Measurements from ENCODE around the gene NTM.

DNA sequence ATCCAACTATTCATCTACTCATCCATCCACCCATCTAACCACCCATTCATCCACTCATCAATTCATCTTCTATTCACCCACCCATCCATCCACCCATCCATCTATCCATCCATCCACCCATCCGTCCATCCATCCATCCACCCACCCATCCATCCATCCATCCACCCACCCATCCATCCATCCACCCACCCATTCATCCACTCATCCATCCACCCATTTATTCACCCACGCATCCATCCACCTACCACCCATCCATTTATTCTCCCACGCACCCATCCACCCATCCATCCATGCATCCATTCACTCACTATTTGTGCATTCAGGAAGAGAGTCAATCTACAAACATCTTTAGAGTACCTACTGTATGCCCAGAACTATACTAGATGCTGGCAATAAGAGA is 482.3 kb downstream of the NTM start:
- TF ChIP-seq CTCF (IDR thresholded peaks at IDR 0.05; ENCODE audit: low read depth, low read length, poor library complexity, severe bottlenecking) (no peak), EZH2phosphoT487 (IDR thresholded peaks at IDR 0.05; ENCODE audit: borderline replicate concordance, low read length) (no peak)
